Measurements from ENCODE around the gene SIGLEC11.
"Not testable (repeated sequence)": the region's sequence is repeated elsewhere in the genome, so short reads cannot be mapped to it uniquely, and the experiment has no call there.

SIGLEC11 gene

GRCh38 chr19:49981603-49982593 lies 20.9 kb upstream of the SIGLEC11 start:
- no peak for DNase-seq

GRCh38 chr19:49978324-49978723 lies 17.4 kb upstream of the SIGLEC11 start:
- DNase-seq: no peak

GRCh38 chr19:49977881-49978280 lies 16.9 kb upstream of the SIGLEC11 start:
- DNase-seq: no peak

- no peak for DNase-seq
Measured at GRCh38 chr19:49977076-49977475, 16.1 kb upstream of the SIGLEC11 start.

- DNase-seq: no peak
Measured at GRCh38 chr19:49976496-49976895, 15.5 kb upstream of the SIGLEC11 start.

GRCh38 chr19:49975051-49975450 lies 14.1 kb upstream of the SIGLEC11 start:
- DNase-seq: no peak

- DNase-seq: no peak
Measured at GRCh38 chr19:49973987-49974386, 13.0 kb upstream of the SIGLEC11 start.

- no peak for DNase-seq
Measured at GRCh38 chr19:49972841-49973240, 11.9 kb upstream of the SIGLEC11 start.

GRCh38 chr19:49971991-49972411 lies 11.0 kb upstream of the SIGLEC11 start:
- DNase-seq: no peak

- DNase-seq: not testable (repeated sequence)
Measured at GRCh38 chr19:49969355-49969754, 8.4 kb upstream of the SIGLEC11 start.

- no peak for DNase-seq
Measured at GRCh38 chr19:49968279-49968922, 7.4 kb upstream of the SIGLEC11 start.

GRCh38 chr19:49959892-49960291 lies 1.1 kb downstream of the SIGLEC11 start:
- DNase-seq: not testable (repeated sequence)

- DNase-seq: not testable (repeated sequence)
Measured at GRCh38 chr19:49958596-49958995, 2.4 kb downstream of the SIGLEC11 start.

- DNase-seq: not testable (repeated sequence)
Measured at GRCh38 chr19:49958144-49958543, 2.8 kb downstream of the SIGLEC11 start.

GRCh38 chr19:49957262-49957915 lies 3.6 kb downstream of the SIGLEC11 start:
- no peak for DNase-seq

- no peak for DNase-seq
Measured at GRCh38 chr19:49956115-49956495, 4.9 kb downstream of the SIGLEC11 start.

GRCh38 chr19:49954933-49955332 lies 6.0 kb downstream of the SIGLEC11 start:
- DNase-seq: no peak

- peak; percentile 29 for DNase-seq
Measured at GRCh38 chr19:49954092-49954829, 6.7 kb downstream of the SIGLEC11 start.

GRCh38 chr19:49953416-49953815 lies 7.6 kb downstream of the SIGLEC11 start:
- DNase-seq: no peak

GRCh38 chr19:49952906-49953305 lies 8.1 kb downstream of the SIGLEC11 start:
- DNase-seq: no peak

- no peak for DNase-seq
Measured at GRCh38 chr19:49952479-49952836, 8.5 kb downstream of the SIGLEC11 start.

- DNase-seq: no peak
Measured at GRCh38 chr19:49951806-49952478, 9.0 kb downstream of the SIGLEC11 start.
